GM12878 (cell line): ENCODE measurements around the gene KAT2B. TPM values are rescaled to one million over a fixed set of nuclear protein-coding genes. Genes with fewer than 3 reads are reported as not detected.

Experiments used
- ATAC-seq: fragments of 200-7000 bp; cut with Tn5 transposase; 3 replicates; pipeline ENCODE4 v1.9.1; 2020; ENCODE audit warnings: mild to moderate bottlenecking, moderate library complexity
- BruUV-seq: library from RNA; stranded (reverse); fragments of 400-500 nt; replicated peaks from 2 replicates; lab custom pipeline; 2021; lab: Mats Ljungman, UMichigan
- CTCF ChIA-PET: fragments of 300-600 bp; sonication (Branson Sonifier 250); formaldehyde crosslinking; extraction: SDS; loops from one replicate; lab custom pipeline; 2021; ENCODE audit warnings: inconsistent platforms; lab: Yijun Ruan, JAX
- POLR2A ChIA-PET: fragments of 350-600 bp; formaldehyde crosslinking; extraction: SDS; loops from one replicate; lab custom pipeline; 2021; ENCODE audit warnings: inconsistent platforms; lab: Charles Lee
- RAD21 ChIA-PET: fragments of 300-600 bp; sonication (Branson Sonifier 250); formaldehyde crosslinking; loops from one replicate; lab custom pipeline; 2023; ENCODE audit warnings: antibody characterized with exemption; ENCODE audit not compliant: unreplicated experiment; lab: Charles Lee
- SMC1A ChIA-PET: fragments of 300-600 bp; sonication (Branson Sonifier 250); formaldehyde crosslinking; loops from one replicate; lab custom pipeline; 2023; ENCODE audit not compliant: unreplicated experiment, uncharacterized antibody; lab: Charles Lee
- DNase-seq: peaks from one replicate; pipeline ENCODE4 v3.0.0-alpha.2; 2011; ENCODE audit warnings: low read depth, low spot score
- FAIRE-seq: peaks from 3 replicates; lab custom pipeline; 2011; peaks lifted over from hg19 to GRCh38; lab: Jason Lieb, UNC
- H2AFZ ChIP-seq: 2 replicates; pipeline ENCODE4 v1.6.0; 2011; ENCODE audit warnings: low read depth, low read length, control low read depth; ENCODE audit not compliant: control insufficient read depth
- H3K27ac ChIP-seq: 2 replicates; pipeline ENCODE4 v1.5.1; 2011; ENCODE audit warnings: control low read depth; ENCODE audit not compliant: control insufficient read depth, insufficient read depth
- H3K27me3 ChIP-seq, 2 experiments: replicated peaks in 1 of 2; 2 replicates each; pipeline versions ENCODE4 v1.6.0 to v1.6.1; 2011; ENCODE audit warnings: low read length in 1 of 2; ENCODE audit not compliant: control insufficient read depth in 2 of 2, insufficient read depth in 2 of 2
- H3K36me3 ChIP-seq, 2 experiments: 2 replicates each; pipeline ENCODE4 v1.5.1; 2011; ENCODE audit warnings: low read length in 1 of 2; ENCODE audit not compliant: control insufficient read depth in 2 of 2, insufficient read depth in 2 of 2
- H3K4me1 ChIP-seq: 2 replicates; pipeline ENCODE4 v1.6.1; 2011; ENCODE audit warnings: mild to moderate bottlenecking, low read length, moderate library complexity, mixed read lengths; ENCODE audit not compliant: control insufficient read depth, insufficient read depth
- H3K4me2 ChIP-seq: 2 replicates; pipeline ENCODE4 v1.6.0; 2011; ENCODE audit warnings: control low read depth; ENCODE audit not compliant: control insufficient read depth, insufficient read depth
- H3K4me3 ChIP-seq: fragments of 200-600 bp; sonication (generic); 2 replicates; pipeline ENCODE4 v1.5.1; 2016
- H3K79me2 ChIP-seq: 2 replicates; pipeline ENCODE4 v1.6.0; 2011; ENCODE audit warnings: low read length; ENCODE audit not compliant: control insufficient read depth, insufficient read depth
- H3K9ac ChIP-seq: 2 replicates; pipeline ENCODE4 v1.8.0; 2011; ENCODE audit warnings: low read length, control low read depth, mixed read lengths; ENCODE audit not compliant: control insufficient read depth, insufficient read depth
- H3K9me3 ChIP-seq: replicated peaks from 3 replicates; pipeline ENCODE4 v1.5.1; 2011; ENCODE audit warnings: mild to moderate bottlenecking, low read length; ENCODE audit not compliant: control insufficient read depth, insufficient read depth
- H4K20me1 ChIP-seq: 2 replicates; pipeline ENCODE4 v1.6.0; 2011; ENCODE audit not compliant: control insufficient read depth, insufficient read depth
- JUND ChIP-seq: IDR thresholded peaks from 2 replicates; pipeline ENCODE4 v1.6.1; 2012; ENCODE audit warnings: low read depth, mild to moderate bottlenecking, low read length, improper control_type of control experiment, moderate library complexity
- KLF5 ChIP-seq: fragments of 450-650 bp; IDR thresholded peaks from 2 replicates; pipeline ENCODE4 v1.6.1; 2014; ENCODE audit warnings: mild to moderate bottlenecking; ENCODE audit not compliant: partially characterized antibody
- PKNOX1 ChIP-seq: fragments of 450-650 bp; IDR thresholded peaks from 2 replicates; pipeline ENCODE4 v1.6.1; 2016; ENCODE audit warnings: mild to moderate bottlenecking
- PRDM15 ChIP-seq: fragments of 450-650 bp; formaldehyde crosslinking; IDR thresholded peaks from 2 replicates; pipeline ENCODE4 v1.4.0; 2020; ENCODE audit warnings: mild to moderate bottlenecking, moderate library complexity
- SPI1 ChIP-seq: IDR thresholded peaks from 2 replicates; pipeline ENCODE4 v1.6.1; 2011; ENCODE audit warnings: low read depth, mild to moderate bottlenecking, low read length, moderate library complexity, borderline replicate concordance; ENCODE audit not compliant: insufficient read depth
- WGBS: methylation state at CpG from one replicate; pipeline ENCODE4 v1.1.6; 2016; ENCODE audit warnings: low lambda C conversion rate; ENCODE audit not compliant: insufficient replicate concordance, insufficient coverage; ENCODE audit errors: missing lambda C conversion rate; 5-methylcytosine and 5-hydroxymethylcytosine counted together
- in situ Hi-C: fragments of 300-500 bp; cut with MboI; formaldehyde crosslinking; loops from 9 replicates; pipeline ENCODE4 v1.14.3; 2018; ENCODE audit warnings: mixed read lengths
- intact Hi-C: fragments of 100-400 bp; cut with micrococcal nuclease; formaldehyde crosslinking; loops from one replicate; pipeline ENCODE4 v1.14.2; 2022; ENCODE audit not compliant: unreplicated experiment
- polyA plus RNA-seq, 11 experiments: library from polyadenylated mRNA; depleted of rRNA in 4 of 11; unstranded in 6 of 11; stranded (reverse) in 5 of 11; fragments of >200 nt; fragmentation: Nextera tagmentation in 4 of 11; fragmentation: Illumina TruSeq in 1 of 11; extraction: Ambion mirVana in 4 of 11; extraction: Trizol in 1 of 11; gene quantifications; 1 replicate in 1 of 11; 2 replicates in 10 of 11; pipeline versions ENCODE4 v1.2.1 to v1.2.3, GENCODE V29; 2011 to 2016; ENCODE audit warnings: inconsistent platforms in 2 of 11, missing spikeins in 2 of 11, low read depth in 1 of 11
- total RNA-seq, 4 experiments: library from RNA; depleted of rRNA in 3 of 4; stranded (reverse); fragments of >200 nt in 3 of 4; fragmentation: Illumina TruSeq in 1 of 4; extraction: Trizol in 1 of 4; gene quantifications; 2 replicates each; pipeline versions ENCODE4 v1.2.1 to v1.2.3, GENCODE V29; 2013 to 2021
- TF ChIP-seq, protein P1 (sequence below): IDR thresholded peaks from 2 replicates; pipeline ENCODE4 v1.6.1; 2011; ENCODE audit warnings: mild to moderate bottlenecking, low read depth, low read length, moderate library complexity; ENCODE audit not compliant: insufficient replicate concordance

Gene KAT2B
- total and polyA plus RNA-seq, 10 of the 15 experiments (the other 5 are each of a cell fraction or from before 2014, with no cell fraction given) = 2.9 to 15.2 (median 10.2) TPM

DNA sequence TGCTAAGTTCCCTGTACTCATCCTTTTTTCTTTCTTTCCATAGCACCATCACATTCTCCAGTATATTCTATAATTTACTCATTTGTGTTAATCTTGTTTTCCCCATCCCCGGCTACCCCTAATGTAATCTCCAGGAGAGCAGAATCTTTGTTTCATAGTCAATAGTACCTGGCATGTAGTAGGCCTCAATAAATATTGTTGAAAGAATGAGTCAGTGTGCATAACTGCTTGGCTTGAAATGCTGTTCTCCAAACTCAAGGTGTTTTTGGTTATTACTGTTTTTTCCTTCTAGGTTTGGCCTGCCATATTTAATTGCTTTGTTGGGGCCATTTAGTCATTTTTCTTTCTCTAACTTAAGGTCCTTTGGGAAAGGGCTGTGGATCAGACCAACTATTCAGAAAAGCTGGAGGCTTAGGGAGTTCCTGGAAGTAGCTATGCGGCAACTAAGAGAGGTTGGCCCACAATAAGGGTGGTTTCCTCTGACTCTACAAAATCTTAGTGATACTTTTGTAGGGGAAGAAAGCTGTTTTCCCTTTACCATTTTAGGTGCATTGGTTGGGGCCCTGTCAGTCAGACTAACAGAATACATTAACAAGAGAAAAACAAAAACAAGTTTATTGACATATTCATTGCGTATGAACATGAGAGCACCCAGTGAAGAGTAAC, 28.4 kb downstream of the KAT2B start:
- in situ Hi-C loops = no loop called here
- Histone ChIP-seq H3K4me1 (no peaks in the 10 kb centered on the region), H3K79me2 (no peaks in the 10 kb centered on the region), H3K36me3 (peaks cover 0 to 1% of the 10 kb centered on the region in 2 experiments; a peak in 2 of 4 replicates), H3K4me2 (no peak overlapping the region), H3K9me3 (no peaks in the 10 kb centered on the region), H3K4me3 (no peak overlapping the region), H4K20me1 (no peaks in the 10 kb centered on the region), H2AFZ (no peak overlapping the region), H3K9ac (no peak overlapping the region), H3K27me3 (no peaks in the 10 kb centered on the region), H3K27ac (no peak overlapping the region)
- ChIA-PET RAD21 (no interaction called here), SMC1A (no interaction called here), CTCF (no interaction called here), POLR2A (no interaction called here)
- no peak for FAIRE-seq
- WGBS = 100% methylated on average over 3 of the region's 3 CpGs
- ATAC-seq = no peak
- intact Hi-C loops = no loop called here
- BruUV-seq = no TSS peak
- no peak for DNase-seq
- TF ChIP-seq, protein P1, sequence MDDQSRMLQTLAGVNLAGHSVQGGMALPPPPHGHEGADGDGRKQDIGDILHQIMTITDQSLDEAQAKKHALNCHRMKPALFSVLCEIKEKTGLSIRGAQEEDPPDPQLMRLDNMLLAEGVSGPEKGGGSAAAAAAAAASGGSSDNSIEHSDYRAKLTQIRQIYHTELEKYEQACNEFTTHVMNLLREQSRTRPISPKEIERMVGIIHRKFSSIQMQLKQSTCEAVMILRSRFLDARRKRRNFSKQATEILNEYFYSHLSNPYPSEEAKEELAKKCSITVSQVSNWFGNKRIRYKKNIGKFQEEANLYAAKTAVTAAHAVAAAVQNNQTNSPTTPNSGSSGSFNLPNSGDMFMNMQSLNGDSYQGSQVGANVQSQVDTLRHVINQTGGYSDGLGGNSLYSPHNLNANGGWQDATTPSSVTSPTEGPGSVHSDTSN = no peak
- peak; percentile 45; the same call in 1 of the 2 replicates for TF ChIP-seq PKNOX1

DNA sequence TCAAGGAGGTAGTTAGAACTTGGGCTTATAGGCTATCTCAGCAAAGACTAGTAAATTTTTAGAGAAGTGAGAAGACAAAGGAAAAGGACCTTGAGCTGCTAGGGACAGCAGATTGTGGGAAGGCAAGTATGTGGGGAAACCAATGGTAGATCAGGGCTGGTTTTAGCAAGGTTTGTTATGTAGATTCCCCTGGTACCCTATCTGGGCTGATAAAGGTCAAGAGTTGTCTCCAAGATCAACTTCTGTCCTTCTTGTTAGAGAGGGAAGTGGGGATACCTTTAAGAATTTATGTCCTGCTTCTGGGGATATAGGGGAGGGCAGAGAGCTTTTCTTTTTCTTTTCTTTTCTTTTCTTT, 28.9 kb downstream of the KAT2B start:
- no peaks in the 10 kb centered on the region for H3K9me3 ChIP-seq
- DNase-seq (no peak), FAIRE-seq (no peak), ATAC-seq (no peak; the same call in 2 of the 3 replicates)
- no peak overlapping the region for H3K4me2 ChIP-seq
- ChIA-PET CTCF (no interaction called here), RAD21 (no interaction called here), SMC1A (interaction anchor here (0.7 kb wide), 1 partner anchor 9 kb away, joined by 3 read pairs; no protein-coding TSS in a partner anchor), POLR2A (no interaction called here)
- intact Hi-C loops (no loop called here), in situ Hi-C loops (no loop called here)
- H3K27me3 ChIP-seq = no peaks in the 10 kb centered on the region
- H3K4me1 ChIP-seq = no peaks in the 10 kb centered on the region
- no peaks in the 10 kb centered on the region for H3K79me2 ChIP-seq
- H3K4me3 ChIP-seq = no peak overlapping the region
- H3K9ac ChIP-seq = no peak overlapping the region
- no peak overlapping the region for H3K27ac ChIP-seq
- H4K20me1 ChIP-seq = no peaks in the 10 kb centered on the region
- H3K36me3 ChIP-seq = peaks cover 0 to 1% of the 10 kb centered on the region in 2 experiments; a peak in 2 of 4 replicates
- BruUV-seq = no TSS peak
- H2AFZ ChIP-seq = no peak overlapping the region
- TF ChIP-seq JUND (no peak), KLF5 (no peak), SPI1 (peak; percentile 9; the same call in 1 of the 2 replicates), PRDM15 (CRISPR knock-in tag) (no peak)
